Right atrium auricular region (tissue), 2 donors: ENCODE results near the gene CLEC9A. TPM values are rescaled to one million over a fixed set of nuclear protein-coding genes. Genes with fewer than 3 reads are reported as not detected.

Experiments used
- DNase-seq: peaks from one replicate; pipeline ENCODE4 v3.0.0-alpha.2; 2019; ENCODE audit warnings: low spot score
- H3K27ac ChIP-seq, 2 donors: fragments of 200-600 bp; sonication (generic); 1 replicate in 1 of 2; 2 replicates in 1 of 2; pipeline ENCODE4 v1.5.1; 2016 to 2019
- H3K27me3 ChIP-seq, 2 donors: fragments of 200-600 bp; sonication (generic); one replicate each; pipeline versions ENCODE4 v1.5.1 to v1.6.0; 2017 to 2019
- H3K36me3 ChIP-seq: fragments of 200-600 bp; sonication (generic); one replicate; pipeline ENCODE4 v1.5.1; 2016
- H3K4me1 ChIP-seq, 2 donors: fragments of 200-600 bp; sonication (generic); one replicate each; pipeline versions ENCODE4 v1.5.1 to v1.6.0; 2017 to 2019
- H3K4me3 ChIP-seq, 2 donors: fragments of 200-600 bp; sonication (generic); 1 replicate in 1 of 2; 2 replicates in 1 of 2; pipeline ENCODE4 v1.5.1; 2017 to 2019; ENCODE audit warnings: mild to moderate bottlenecking in 1 of 2, moderate library complexity in 1 of 2
- H3K9me3 ChIP-seq, 2 donors: fragments of 200-600 bp; sonication (generic); one replicate each; pipeline ENCODE4 v1.5.1; 2019
- total RNA-seq, 2 donors: library from RNA; depleted of rRNA; stranded (reverse); fragments of >200 nt; gene quantifications; one replicate each; pipeline ENCODE4 v1.1.0, GENCODE V29; 2016
- TF ChIP-seq, protein P1 (sequence below), 2 donors: fragments of 200-600 bp; sonication (generic); IDR thresholded peaks; one replicate each; pipeline ENCODE4 v1.5.1; 2019; ENCODE audit warnings: antibody characterized with exemption in 2 of 2

The CLEC9A gene
- total RNA-seq, 2 donors from 2014 or later, result not detected

DNA sequence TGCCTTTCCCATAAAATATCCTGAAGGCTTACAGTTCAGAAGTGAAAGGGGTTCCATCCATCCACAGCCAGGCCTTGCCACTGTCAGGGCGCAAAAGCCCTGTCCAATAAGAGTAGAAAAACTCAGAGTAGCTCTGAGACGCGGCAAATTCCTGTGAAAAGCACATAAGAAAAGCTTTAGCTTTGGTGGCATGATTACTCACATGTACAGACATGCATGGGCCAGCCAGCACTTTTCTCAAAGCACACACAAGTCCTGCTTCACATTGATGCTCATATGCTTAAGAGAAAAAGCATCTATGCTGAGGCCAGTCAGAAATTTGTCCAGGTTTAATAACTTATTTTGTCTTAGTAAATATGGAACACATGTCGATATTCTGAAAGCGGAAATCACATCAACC is 42.8 kb downstream of the CLEC9A start:
- Histone ChIP-seq H3K27me3 (no peaks in the 10 kb centered on the region), H3K4me1 (no peaks in the 10 kb centered on the region), H3K9me3 (no peaks in the 10 kb centered on the region), H3K4me3 (no peak overlapping the region), H3K27ac (no peak overlapping the region), H3K36me3 (no peaks in the 10 kb centered on the region)
- no peak for DNase-seq
- TF ChIP-seq, protein P1, sequence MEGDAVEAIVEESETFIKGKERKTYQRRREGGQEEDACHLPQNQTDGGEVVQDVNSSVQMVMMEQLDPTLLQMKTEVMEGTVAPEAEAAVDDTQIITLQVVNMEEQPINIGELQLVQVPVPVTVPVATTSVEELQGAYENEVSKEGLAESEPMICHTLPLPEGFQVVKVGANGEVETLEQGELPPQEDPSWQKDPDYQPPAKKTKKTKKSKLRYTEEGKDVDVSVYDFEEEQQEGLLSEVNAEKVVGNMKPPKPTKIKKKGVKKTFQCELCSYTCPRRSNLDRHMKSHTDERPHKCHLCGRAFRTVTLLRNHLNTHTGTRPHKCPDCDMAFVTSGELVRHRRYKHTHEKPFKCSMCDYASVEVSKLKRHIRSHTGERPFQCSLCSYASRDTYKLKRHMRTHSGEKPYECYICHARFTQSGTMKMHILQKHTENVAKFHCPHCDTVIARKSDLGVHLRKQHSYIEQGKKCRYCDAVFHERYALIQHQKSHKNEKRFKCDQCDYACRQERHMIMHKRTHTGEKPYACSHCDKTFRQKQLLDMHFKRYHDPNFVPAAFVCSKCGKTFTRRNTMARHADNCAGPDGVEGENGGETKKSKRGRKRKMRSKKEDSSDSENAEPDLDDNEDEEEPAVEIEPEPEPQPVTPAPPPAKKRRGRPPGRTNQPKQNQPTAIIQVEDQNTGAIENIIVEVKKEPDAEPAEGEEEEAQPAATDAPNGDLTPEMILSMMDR (IDR thresholded peaks at IDR 0.05), result no peak

GRCh38 chr12:10075451-10075850 is 45.0 kb downstream of the CLEC9A start:
- no peaks in the 10 kb centered on the region for H3K9me3 ChIP-seq
- H3K4me3 ChIP-seq, result no peak overlapping the region
- H3K36me3 ChIP-seq, result no peaks in the 10 kb centered on the region
- TF ChIP-seq, protein P1 (IDR thresholded peaks at IDR 0.05), result no peak
- no peak for DNase-seq
- H3K27ac ChIP-seq, result no peak overlapping the region
- no peaks in the 10 kb centered on the region for H3K4me1 ChIP-seq
- no peaks in the 10 kb centered on the region for H3K27me3 ChIP-seq

GRCh38 chr12:10082117-10082874 is 51.8 kb downstream of the CLEC9A start:
- H3K27ac ChIP-seq, result no peak overlapping the region
- no peak overlapping the region for H3K4me3 ChIP-seq
- TF ChIP-seq, protein P1 (IDR thresholded peaks at IDR 0.05), result no peak
- no peaks in the 10 kb centered on the region for H3K27me3 ChIP-seq
- H3K9me3 ChIP-seq, result peaks cover 0 to 14% of the 10 kb centered on the region in 2 donors
- DNase-seq, result no peak
- H3K36me3 ChIP-seq, result no peaks in the 10 kb centered on the region
- H3K4me1 ChIP-seq, result no peaks in the 10 kb centered on the region

GRCh38 chr12:10084733-10085132 is 54.3 kb downstream of the CLEC9A start:
- TF ChIP-seq, protein P1 (IDR thresholded peaks at IDR 0.05), result no peak
- Histone ChIP-seq H3K36me3 (no peaks in the 10 kb centered on the region), H3K27ac (no peak overlapping the region), H3K4me1 (peaks cover 0 to 4% of the 10 kb centered on the region in 2 donors), H3K4me3 (no peak overlapping the region), H3K27me3 (no peaks in the 10 kb centered on the region), H3K9me3 (peaks cover 0 to 14% of the 10 kb centered on the region in 2 donors)
- no peak for DNase-seq

- peaks cover 0 to 4% of the 10 kb centered on the region in 2 donors for H3K4me1 ChIP-seq
- no peak overlapping the region for H3K27ac ChIP-seq
- peaks cover 0 to 14% of the 10 kb centered on the region in 2 donors for H3K9me3 ChIP-seq
- DNase-seq, result no peak
- TF ChIP-seq, protein P1 (IDR thresholded peaks at IDR 0.05), result no peak
- no peaks in the 10 kb centered on the region for H3K36me3 ChIP-seq
- no peaks in the 10 kb centered on the region for H3K27me3 ChIP-seq
- H3K4me3 ChIP-seq, result no peak overlapping the region
These were observed 55.9 kb downstream of the CLEC9A start for GRCh38 chr12:10086387-10086786.

GRCh38 chr12:10088031-10088430 is 57.5 kb downstream of the CLEC9A start:
- H3K4me3 ChIP-seq, result no peak overlapping the region
- DNase-seq, result no peak
- H3K4me1 ChIP-seq, result peaks cover 0 to 4% of the 10 kb centered on the region in 2 donors
- H3K27me3 ChIP-seq, result no peaks in the 10 kb centered on the region
- no peak overlapping the region for H3K27ac ChIP-seq
- TF ChIP-seq, protein P1 (IDR thresholded peaks at IDR 0.05), result no peak
- no peaks in the 10 kb centered on the region for H3K36me3 ChIP-seq
- peaks cover 0 to 14% of the 10 kb centered on the region in 2 donors for H3K9me3 ChIP-seq
